GM12865 (cell line): ENCODE results near the gene CAMKMT.

ENCODE experiments used
- DNase-seq: peaks from one replicate; pipeline ENCODE4 v3.0.0; 2010; ENCODE audit warnings: low read depth
- H3K4me3 ChIP-seq: 2 replicates; pipeline ENCODE4 v1.5.1; 2011; ENCODE audit warnings: mild to moderate bottlenecking, low read depth, low read length, control low read depth
- TF ChIP-seq, protein P1 (sequence below): IDR thresholded peaks from 2 replicates; pipeline ENCODE4 v1.5.1; 2011; ENCODE audit warnings: low read length, control low read depth, low read depth, inconsistent platforms; ENCODE audit not compliant: insufficient read depth; ENCODE audit errors: missing control alignments

Gene CAMKMT

DNA sequence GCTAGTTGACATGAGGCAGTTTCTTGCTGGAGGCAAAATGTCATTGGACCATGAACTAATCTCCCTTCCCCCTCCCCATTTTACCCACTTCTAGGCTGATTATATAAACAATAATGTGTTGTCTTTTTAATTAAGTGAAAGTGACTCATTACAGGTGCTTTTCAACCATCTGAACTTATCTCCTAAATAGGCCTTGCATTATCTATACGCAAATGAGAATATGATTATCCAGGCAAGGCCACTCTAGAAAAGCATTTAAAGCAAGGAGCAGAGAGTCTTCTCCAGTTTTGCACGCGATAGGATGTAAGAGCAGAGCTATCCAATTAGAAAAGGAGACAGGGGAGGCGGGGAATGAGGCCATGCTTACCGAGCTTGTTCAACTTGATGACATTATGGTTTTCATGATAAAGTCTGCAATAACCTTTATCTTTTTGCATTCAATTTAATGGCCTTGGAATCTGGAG lies 293.7 kb downstream of the CAMKMT start:
- H3K4me3 ChIP-seq: no peak overlapping the region
- DNase-seq: no peak
- TF ChIP-seq, protein P1, sequence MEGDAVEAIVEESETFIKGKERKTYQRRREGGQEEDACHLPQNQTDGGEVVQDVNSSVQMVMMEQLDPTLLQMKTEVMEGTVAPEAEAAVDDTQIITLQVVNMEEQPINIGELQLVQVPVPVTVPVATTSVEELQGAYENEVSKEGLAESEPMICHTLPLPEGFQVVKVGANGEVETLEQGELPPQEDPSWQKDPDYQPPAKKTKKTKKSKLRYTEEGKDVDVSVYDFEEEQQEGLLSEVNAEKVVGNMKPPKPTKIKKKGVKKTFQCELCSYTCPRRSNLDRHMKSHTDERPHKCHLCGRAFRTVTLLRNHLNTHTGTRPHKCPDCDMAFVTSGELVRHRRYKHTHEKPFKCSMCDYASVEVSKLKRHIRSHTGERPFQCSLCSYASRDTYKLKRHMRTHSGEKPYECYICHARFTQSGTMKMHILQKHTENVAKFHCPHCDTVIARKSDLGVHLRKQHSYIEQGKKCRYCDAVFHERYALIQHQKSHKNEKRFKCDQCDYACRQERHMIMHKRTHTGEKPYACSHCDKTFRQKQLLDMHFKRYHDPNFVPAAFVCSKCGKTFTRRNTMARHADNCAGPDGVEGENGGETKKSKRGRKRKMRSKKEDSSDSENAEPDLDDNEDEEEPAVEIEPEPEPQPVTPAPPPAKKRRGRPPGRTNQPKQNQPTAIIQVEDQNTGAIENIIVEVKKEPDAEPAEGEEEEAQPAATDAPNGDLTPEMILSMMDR: no peak

DNA sequence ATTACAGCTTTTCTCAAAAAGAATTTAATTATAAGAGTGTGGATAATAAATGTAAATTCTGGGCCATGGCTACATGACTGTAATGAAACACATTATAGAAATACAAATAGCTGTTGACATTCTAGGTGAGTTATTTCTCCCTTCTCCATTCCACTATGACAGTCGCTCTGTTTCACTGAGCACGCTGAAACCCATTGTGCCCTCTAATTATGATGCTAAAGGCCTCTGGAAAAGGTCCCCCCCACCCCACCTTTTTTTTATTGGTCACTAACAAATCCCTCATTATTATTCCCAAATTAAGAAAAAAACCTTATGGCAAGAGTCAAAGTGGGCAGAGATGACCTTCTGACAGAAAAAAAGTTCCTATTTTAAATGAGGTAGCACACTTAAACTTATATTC lies 294.7 kb downstream of the CAMKMT start:
- TF ChIP-seq, protein P1: no peak
- DNase-seq: no peak
- H3K4me3 ChIP-seq: no peak overlapping the region

DNA sequence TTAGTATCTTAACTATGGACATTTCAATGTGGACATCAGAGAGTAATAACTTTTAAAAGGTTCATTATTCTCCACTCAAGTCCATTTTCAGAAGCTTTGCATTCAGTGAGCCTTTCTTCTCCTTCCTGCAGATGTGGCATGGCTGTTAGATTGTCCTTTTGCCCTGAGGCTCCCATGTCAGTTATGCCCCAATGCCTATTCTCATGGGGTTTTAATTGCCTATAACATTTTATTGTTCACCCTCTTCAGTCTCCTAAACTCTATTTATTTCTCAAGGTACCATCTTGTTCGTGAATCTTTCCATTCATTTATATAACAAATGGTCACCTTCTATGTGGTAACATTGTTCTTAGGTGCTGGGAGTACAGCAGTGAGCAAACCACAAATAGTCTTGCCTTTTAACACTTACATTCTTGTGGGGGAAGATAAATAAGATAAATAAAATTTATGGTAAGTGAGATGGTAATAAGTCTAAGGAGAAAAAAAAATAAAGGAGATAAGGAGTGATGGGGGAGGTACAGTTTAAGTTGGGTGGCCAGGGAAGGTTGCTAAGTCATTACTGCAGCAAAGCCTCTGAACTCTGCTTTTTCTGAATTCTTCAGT lies 301.8 kb downstream of the CAMKMT start:
- no peak overlapping the region for H3K4me3 ChIP-seq
- TF ChIP-seq, protein P1: no peak
- no peak for DNase-seq

DNA sequence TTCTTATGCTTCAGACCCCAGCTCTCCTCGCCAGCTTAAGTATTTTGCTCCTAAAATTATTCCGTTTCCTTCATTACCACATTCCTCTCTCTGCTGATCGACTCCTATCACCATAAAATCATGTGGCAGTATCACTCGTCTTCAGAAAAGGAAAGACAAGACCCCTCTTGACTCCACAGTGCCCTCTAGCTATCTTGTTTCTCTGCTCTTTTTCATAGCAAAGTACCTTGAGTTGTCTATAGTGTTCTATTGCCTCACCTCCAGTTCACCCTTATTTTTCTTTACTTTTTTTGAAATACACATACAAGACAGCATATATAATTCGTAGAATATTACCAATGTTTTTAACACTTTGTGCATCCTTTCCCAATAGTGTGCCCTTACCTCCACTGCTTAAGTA lies 306.6 kb downstream of the CAMKMT start:
- peak; percentile 47 for DNase-seq
- H3K4me3 ChIP-seq: no peak overlapping the region
- TF ChIP-seq, protein P1: peak; percentile 32

DNA sequence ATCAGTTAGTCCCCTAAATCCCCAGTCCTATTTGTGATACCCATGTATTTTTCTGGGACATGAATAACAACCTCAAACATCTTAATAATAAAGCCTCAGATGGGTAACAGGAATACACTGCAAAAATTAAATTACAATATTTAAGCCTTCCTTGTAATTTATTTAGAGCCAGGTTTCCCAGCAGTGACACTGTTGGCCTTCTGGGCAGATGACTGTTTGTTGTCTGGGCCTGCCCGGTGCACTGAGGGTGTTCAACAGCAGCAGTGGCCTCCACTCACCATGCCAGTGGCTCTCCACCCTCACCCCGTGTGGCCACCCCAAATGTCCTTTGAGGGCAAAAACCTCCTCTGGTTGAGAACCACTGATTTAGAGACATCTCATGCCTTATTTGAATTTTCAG lies 309.5 kb downstream of the CAMKMT start:
- no peak overlapping the region for H3K4me3 ChIP-seq
- TF ChIP-seq, protein P1: no peak
- DNase-seq: no peak

DNA sequence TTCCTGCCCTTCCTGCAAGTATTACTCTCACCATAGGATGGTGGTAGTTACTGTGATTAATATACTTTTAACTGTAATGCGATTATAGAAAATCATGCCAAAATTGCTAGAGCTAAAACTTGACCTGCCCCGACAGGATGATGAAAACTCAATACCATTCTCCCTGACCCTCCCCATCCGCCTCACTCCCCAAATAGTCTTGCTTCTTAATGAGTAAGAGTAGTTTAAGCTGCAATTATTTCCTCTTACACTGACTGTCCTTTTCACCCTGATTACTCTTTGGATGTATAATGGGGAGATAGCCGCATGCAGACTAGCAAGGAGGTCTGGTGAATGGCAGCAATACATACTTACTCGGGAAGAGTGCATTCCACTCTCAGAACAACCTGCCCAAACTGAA lies 310.2 kb downstream of the CAMKMT start:
- no peak for DNase-seq
- TF ChIP-seq, protein P1: no peak
- H3K4me3 ChIP-seq: no peak overlapping the region

DNA sequence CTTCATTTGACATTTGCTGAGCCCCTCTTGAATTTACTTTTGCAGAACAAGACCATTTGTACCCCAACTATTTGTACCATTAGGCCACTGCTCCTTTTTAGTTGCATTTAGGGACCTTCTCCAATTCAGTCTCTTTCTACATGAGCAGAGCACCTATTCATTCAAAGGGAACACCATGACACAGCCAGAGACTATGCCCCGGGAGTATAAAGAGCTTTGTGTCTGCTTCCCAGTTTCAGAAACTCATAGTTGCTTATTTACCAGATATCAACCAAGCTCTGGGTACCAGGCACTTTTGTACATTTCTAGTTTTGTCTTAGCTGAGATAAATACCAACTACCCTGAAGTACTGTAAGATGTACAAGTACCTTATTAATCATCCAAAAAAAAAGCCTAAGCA lies 310.7 kb downstream of the CAMKMT start:
- no peak for DNase-seq
- no peak overlapping the region for H3K4me3 ChIP-seq
- TF ChIP-seq, protein P1: no peak
